Activated B cell treated with CpG ODN at 0.5 μM for 24 hours (primary cell): ENCODE data around the gene DCST2. TPM values are rescaled to one million over a fixed set of nuclear protein-coding genes. Genes with fewer than 3 reads are reported as not detected.

ENCODE experiments used
- ATAC-seq: fragments of 200-7000 bp; cut with Tn5 transposase; one replicate; pipeline ENCODE4 v1.10.0; 2021; ENCODE audit warnings: low read depth, mild to moderate bottlenecking, moderate library complexity
- CTCF ChIA-PET: fragments of 350-600 bp; sonication (Branson Sonifier 250); formaldehyde crosslinking; loops from one replicate; lab custom pipeline; 2021; ENCODE audit warnings: antibody characterized with exemption; lab: Charles Lee
- POLR2A ChIA-PET: fragments of 350-600 bp; sonication (Branson Sonifier 250); formaldehyde crosslinking; loops from one replicate; lab custom pipeline; 2021; ENCODE audit warnings: antibody characterized with exemption; lab: Charles Lee
- DNase-seq: peaks from one replicate; pipeline ENCODE4 v3.0.0; 2022
- H3K27ac Mint-ChIP-seq: one replicate; pipeline ENCODE4 v1.8.0; 2020; ENCODE audit warnings: mixed read lengths
- H3K27me3 Mint-ChIP-seq: one replicate; pipeline ENCODE4 v1.8.0; 2021; ENCODE audit warnings: mixed read lengths
- H3K36me3 Mint-ChIP-seq: one replicate; pipeline ENCODE4 v1.8.0; 2021; ENCODE audit warnings: low read depth, mixed read lengths
- H3K4me1 Mint-ChIP-seq: one replicate; pipeline ENCODE4 v1.8.0; 2021; ENCODE audit warnings: mixed read lengths
- H3K4me3 Mint-ChIP-seq: one replicate; pipeline ENCODE4 v1.8.0; 2020; ENCODE audit warnings: mild to moderate bottlenecking, mixed read lengths
- H3K9me3 Mint-ChIP-seq: one replicate; pipeline ENCODE4 v1.8.0; 2020; ENCODE audit warnings: mixed read lengths
- CTCF ChIP-seq: fragments of 200-600 bp; IDR thresholded peaks from one replicate; pipeline ENCODE4 v1.8.0; 2022; ENCODE audit warnings: antibody characterized with exemption, mild to moderate bottlenecking
- intact Hi-C: fragments of 100-400 bp; cut with micrococcal nuclease; formaldehyde crosslinking; loops from one replicate; pipeline ENCODE4 v1.15.1; 2024
- total RNA-seq: library from RNA; stranded (reverse); gene quantifications from 2 replicates; pipeline ENCODE4 v1.2.3, GENCODE V29; 2022

The DCST2 gene
- total RNA-seq, 1 donor from 2014 or later, result 1.0 TPM

GRCh38 chr1:155007251-155007828 lies 26.2 kb downstream of the DCST2 start:
- no peak for DNase-seq
- no peak for ATAC-seq
- POLR2A ChIA-PET, result interaction anchor here (0.6 to 2.4 kb wide), 9 partner anchors 8 to 71 kb away, joined by 3 to 17 read pairs (median 5); partner anchors contain the start of genes CKS1B, FLAD1 and PMVK
- no peak overlapping the region for H3K27ac Mint-ChIP-seq
- H3K36me3 Mint-ChIP-seq, result peaks cover 11% of the 10 kb centered on the region
- CTCF ChIA-PET, result interaction anchor here (1.1 to 1.9 kb wide), 2 partner anchors 10 to 14 kb away, joined by 3 to 11 read pairs; partner anchors contain the start of gene LENEP
- H3K4me3 Mint-ChIP-seq, result no peak overlapping the region
- no peaks in the 10 kb centered on the region for H3K27me3 Mint-ChIP-seq
- no peaks in the 10 kb centered on the region for H3K9me3 Mint-ChIP-seq
- peaks cover 84% of the 10 kb centered on the region for H3K4me1 Mint-ChIP-seq
- no peak for TF ChIP-seq CTCF
- intact Hi-C loops, result no loop called here

- ChIA-PET POLR2A (interaction anchor here (0.6 to 2.4 kb wide), 8 partner anchors 9 to 70 kb away, joined by 3 to 17 read pairs (median 6); partner anchors contain the start of genes CKS1B, FLAD1 and PMVK), CTCF (interaction anchor here (0.6 to 1.9 kb wide), 4 partner anchors 10 to 62 kb away, joined by 3 to 11 read pairs (median 3); partner anchors contain the start of gene LENEP)
- Mint-ChIP-seq H3K4me3 (peak overlapping the region; percentile 75), H3K36me3 (peaks cover 14% of the 10 kb centered on the region), H3K27ac (peak overlapping the region; percentile 88), H3K9me3 (no peaks in the 10 kb centered on the region), H3K27me3 (no peaks in the 10 kb centered on the region), H3K4me1 (peaks cover 78% of the 10 kb centered on the region)
- no peak for TF ChIP-seq CTCF
- no peak for DNase-seq
- intact Hi-C loops, result loop anchor here (1.0 kb wide), 1 partner anchor 11 kb away; no protein-coding TSS in a partner anchor
- ATAC-seq, result peak; percentile 29
Observed at GRCh38 chr1:155006601-155007101, 26.9 kb downstream of the DCST2 start.

- intact Hi-C loops, result loop anchor here (1.0 kb wide), 1 partner anchor 12 kb away; no protein-coding TSS in a partner anchor
- DNase-seq (no peak), ATAC-seq (no peak)
- H3K4me1 Mint-ChIP-seq, result peaks cover 67% of the 10 kb centered on the region
- TF ChIP-seq CTCF, result no peak
- CTCF ChIA-PET, result interaction anchor here (0.6 to 1.9 kb wide), 3 partner anchors 12 to 61 kb away, joined by 3 to 11 read pairs (median 6); no protein-coding TSS in a partner anchor
- POLR2A ChIA-PET, result interaction anchor here (0.6 to 7.2 kb wide), 6 partner anchors 10 to 50 kb away, joined by 4 to 85 read pairs (median 14); partner anchors contain the start of genes CKS1B and FLAD1
- H3K9me3 Mint-ChIP-seq, result no peaks in the 10 kb centered on the region
- H3K4me3 Mint-ChIP-seq, result peak overlapping the region; percentile 90
- peaks cover 11% of the 10 kb centered on the region for H3K36me3 Mint-ChIP-seq
- peak overlapping the region; percentile 88 for H3K27ac Mint-ChIP-seq
- H3K27me3 Mint-ChIP-seq, result no peaks in the 10 kb centered on the region
Observed at GRCh38 chr1:155005076-155006011, 28.2 kb downstream of the DCST2 start.

GRCh38 chr1:155004352-155005075 lies 29.1 kb downstream of the DCST2 start:
- no peak for DNase-seq
- no peak for ATAC-seq
- Mint-ChIP-seq H3K9me3 (no peaks in the 10 kb centered on the region), H3K4me1 (peaks cover 67% of the 10 kb centered on the region), H3K27ac (peak overlapping the region; percentile 88), H3K36me3 (peaks cover 8% of the 10 kb centered on the region), H3K4me3 (peak overlapping the region; percentile 90), H3K27me3 (no peaks in the 10 kb centered on the region)
- POLR2A ChIA-PET, result interaction anchor here (0.6 to 7.2 kb wide), 3 partner anchors 11 to 50 kb away, joined by 4 to 85 read pairs (median 68); partner anchors contain the start of gene CKS1B
- no peak for TF ChIP-seq CTCF
- intact Hi-C loops, result no loop called here
- CTCF ChIA-PET, result interaction anchor here (0.6 to 1.4 kb wide), 2 partner anchors 13 to 60 kb away, joined by 3 to 8 read pairs; no protein-coding TSS in a partner anchor
